Sigmoid colon (tissue), 7 donors: ENCODE data around the gene TCF12. TPM values are rescaled to one million over a fixed set of nuclear protein-coding genes. Genes with fewer than 3 reads are reported as not detected.

ENCODE experiments used
- DNase-seq: peaks from one replicate; pipeline ENCODE4 v3.0.0-alpha.2; 2019
- H3K27ac ChIP-seq, 4 donors: fragments of 200-600 bp; sonication (generic); one replicate each; pipeline ENCODE4 v1.5.1; 2016 to 2019; ENCODE audit warnings: mild to moderate bottlenecking in 1 of 4
- H3K27me3 ChIP-seq, 3 donors: fragments of 200-600 bp; sonication (generic); one replicate each; pipeline ENCODE4 v1.5.1; 2019; ENCODE audit warnings: mild to moderate bottlenecking in 1 of 3
- H3K36me3 ChIP-seq, 4 donors: fragments of 200-600 bp; sonication (generic); one replicate each; pipeline ENCODE4 v1.5.1; 2016 to 2019
- H3K4me1 ChIP-seq, 4 donors: fragments of 200-600 bp; sonication (generic); one replicate each; pipeline ENCODE4 v1.5.1; 2017 to 2019
- H3K4me3 ChIP-seq, 4 donors: fragments of 200-600 bp; sonication (generic); one replicate each; pipeline ENCODE4 v1.5.1; 2017 to 2019; ENCODE audit warnings: mild to moderate bottlenecking in 2 of 4, moderate library complexity in 1 of 4
- H3K9me3 ChIP-seq, 4 donors: fragments of 200-600 bp in 3 of 4; sonication (generic) in 3 of 4; one replicate each; pipeline versions ENCODE4 v1.5.1 to v1.6.1; 2013 to 2019
- EP300 ChIP-seq, 4 donors: sonication (generic); formaldehyde crosslinking; IDR thresholded peaks; one replicate each; pipeline ENCODE4 v1.6.1; 2017; ENCODE audit warnings: antibody characterized with exemption in 4 of 4
- POLR2A ChIP-seq, 2 donors: fragments of 450-650 bp; IDR thresholded peaks; one replicate each; pipeline ENCODE4 v1.6.1; 2016; ENCODE audit warnings: antibody characterized with exemption in 2 of 2, mild to moderate bottlenecking in 2 of 2, moderate library complexity in 2 of 2
- POLR2AphosphoS5 ChIP-seq, 4 donors: sonication (generic); formaldehyde crosslinking; IDR thresholded peaks; one replicate each; pipeline ENCODE4 v1.6.1; 2017; ENCODE audit warnings: antibody characterized with exemption in 4 of 4
- WGBS, 2 donors: extraction: QIAGEN DNeasy Blood & Tissue Kit; methylation state at CpG; one replicate each; pipeline ENCODE4 v1.1.7; 2013; 5-methylcytosine and 5-hydroxymethylcytosine counted together
- intact Hi-C: fragments of 100-400 bp; cut with DNase I; formaldehyde crosslinking; loops from one replicate; pipeline ENCODE4 v1.15.1; 2023
- polyA plus RNA-seq, 3 donors: library from polyadenylated mRNA; stranded (reverse); fragments of 200-250 nt; gene quantifications; one replicate each; pipeline ENCODE4 v1.2.3, GENCODE V29; 2013
- total RNA-seq, 4 donors: library from RNA; depleted of rRNA; stranded (reverse); fragments of >200 nt; gene quantifications; one replicate each; pipeline ENCODE4 v1.1.0, GENCODE V29; 2016
- TF ChIP-seq, protein P1 (sequence below), 4 experiments: fragments of 450-650 bp in 3 of 4; fragments of 200-600 bp in 1 of 4; IDR thresholded peaks; one replicate each; pipeline ENCODE4 v1.5.1; 2016 to 2019; ENCODE audit warnings: antibody characterized with exemption in 4 of 4, mild to moderate bottlenecking in 3 of 4, moderate library complexity in 2 of 4
- donor health status: healthy with polysubstance abuse.
- donor health status: Bipolar disorder and iron deficiency.
- donor health status: healthy.

TCF12 gene
- total and polyA plus RNA-seq, 7 donors, result 13.2 to 147 (median 77.8) TPM

DNA sequence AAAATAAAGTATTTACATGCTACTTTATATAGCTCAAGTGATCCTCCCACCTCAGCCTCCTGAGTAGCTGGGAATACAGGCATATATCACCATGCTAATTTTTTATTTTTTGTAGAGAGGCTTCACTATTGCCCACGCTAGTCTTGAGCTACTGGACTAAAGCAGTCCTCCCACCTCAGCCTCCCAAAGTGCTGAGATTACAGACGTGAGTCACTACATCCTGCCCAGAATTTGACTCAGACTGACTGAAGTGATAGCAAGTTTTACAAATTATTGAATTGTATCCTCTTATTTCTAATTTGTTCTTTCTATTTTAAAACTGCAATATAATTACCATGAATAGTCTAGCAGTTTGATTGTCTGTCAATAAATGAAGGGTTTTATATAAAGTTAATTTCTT is 247.5 kb downstream of the TCF12 start:
- peaks cover 0 to 9% (median 0%) of the 10 kb centered on the region in 4 donors for H3K36me3 ChIP-seq
- H3K4me1 ChIP-seq, result no peaks in the 10 kb centered on the region
- H3K9me3 ChIP-seq, result no peaks in the 10 kb centered on the region
- DNase-seq, result no peak
- TF ChIP-seq EP300 (IDR thresholded peaks at IDR 0.05), result no peak
- TF ChIP-seq, protein P1, sequence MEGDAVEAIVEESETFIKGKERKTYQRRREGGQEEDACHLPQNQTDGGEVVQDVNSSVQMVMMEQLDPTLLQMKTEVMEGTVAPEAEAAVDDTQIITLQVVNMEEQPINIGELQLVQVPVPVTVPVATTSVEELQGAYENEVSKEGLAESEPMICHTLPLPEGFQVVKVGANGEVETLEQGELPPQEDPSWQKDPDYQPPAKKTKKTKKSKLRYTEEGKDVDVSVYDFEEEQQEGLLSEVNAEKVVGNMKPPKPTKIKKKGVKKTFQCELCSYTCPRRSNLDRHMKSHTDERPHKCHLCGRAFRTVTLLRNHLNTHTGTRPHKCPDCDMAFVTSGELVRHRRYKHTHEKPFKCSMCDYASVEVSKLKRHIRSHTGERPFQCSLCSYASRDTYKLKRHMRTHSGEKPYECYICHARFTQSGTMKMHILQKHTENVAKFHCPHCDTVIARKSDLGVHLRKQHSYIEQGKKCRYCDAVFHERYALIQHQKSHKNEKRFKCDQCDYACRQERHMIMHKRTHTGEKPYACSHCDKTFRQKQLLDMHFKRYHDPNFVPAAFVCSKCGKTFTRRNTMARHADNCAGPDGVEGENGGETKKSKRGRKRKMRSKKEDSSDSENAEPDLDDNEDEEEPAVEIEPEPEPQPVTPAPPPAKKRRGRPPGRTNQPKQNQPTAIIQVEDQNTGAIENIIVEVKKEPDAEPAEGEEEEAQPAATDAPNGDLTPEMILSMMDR (IDR thresholded peaks at IDR 0.05), result no peak
- TF ChIP-seq POLR2A (IDR thresholded peaks at IDR 0.05), result no peak
- TF ChIP-seq POLR2AphosphoS5 (IDR thresholded peaks at IDR 0.05), result no peak
- no peak overlapping the region for H3K27ac ChIP-seq
- H3K4me3 ChIP-seq, result no peak overlapping the region
- 70 to 81% methylated on average over 2 of the region's 2 CpGs for WGBS, 2 donors
- no peaks in the 10 kb centered on the region for H3K27me3 ChIP-seq
- intact Hi-C loops, result no loop called here

DNA sequence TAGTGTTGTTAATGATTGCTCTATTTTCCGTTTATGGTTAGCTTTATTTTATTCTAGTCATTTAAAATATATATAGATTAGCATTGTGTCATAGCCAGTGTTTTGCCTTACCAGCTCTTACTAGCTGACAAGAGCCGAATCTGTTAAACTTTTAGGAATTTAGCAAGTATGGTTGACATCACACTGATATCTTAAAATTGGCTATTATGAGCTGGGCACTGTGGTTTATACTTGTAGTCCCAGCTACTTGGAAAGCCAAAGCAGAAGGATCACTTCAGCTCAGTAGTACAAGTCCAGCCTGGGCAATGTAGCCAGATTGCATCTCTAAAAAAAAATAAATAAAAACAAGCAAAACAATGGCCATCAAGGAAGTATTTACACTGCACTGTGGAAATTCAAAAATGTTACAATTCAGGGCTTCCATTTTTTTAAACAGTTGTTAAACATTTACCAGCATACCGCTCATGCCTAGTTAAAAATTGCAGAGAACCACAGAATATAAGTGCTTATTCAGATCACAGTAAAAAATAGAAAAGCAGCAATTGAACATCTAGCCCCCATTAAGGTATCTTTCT is 249.5 kb downstream of the TCF12 start:
- no peak for DNase-seq
- 51 to 78% methylated on average over 3 of the region's 3 CpGs for WGBS, 2 donors
- Histone ChIP-seq H3K27me3 (no peaks in the 10 kb centered on the region), H3K4me3 (no peak overlapping the region), H3K9me3 (no peaks in the 10 kb centered on the region), H3K27ac (no peak overlapping the region), H3K4me1 (no peaks in the 10 kb centered on the region), H3K36me3 (peaks cover 0 to 9% (median 0%) of the 10 kb centered on the region in 4 donors)
- intact Hi-C loops, result no loop called here
- TF ChIP-seq POLR2A (IDR thresholded peaks at IDR 0.05) (no peak), POLR2AphosphoS5 (IDR thresholded peaks at IDR 0.05) (no peak), EP300 (IDR thresholded peaks at IDR 0.05) (no peak)
- TF ChIP-seq, protein P1 (IDR thresholded peaks at IDR 0.05), result no peak

DNA sequence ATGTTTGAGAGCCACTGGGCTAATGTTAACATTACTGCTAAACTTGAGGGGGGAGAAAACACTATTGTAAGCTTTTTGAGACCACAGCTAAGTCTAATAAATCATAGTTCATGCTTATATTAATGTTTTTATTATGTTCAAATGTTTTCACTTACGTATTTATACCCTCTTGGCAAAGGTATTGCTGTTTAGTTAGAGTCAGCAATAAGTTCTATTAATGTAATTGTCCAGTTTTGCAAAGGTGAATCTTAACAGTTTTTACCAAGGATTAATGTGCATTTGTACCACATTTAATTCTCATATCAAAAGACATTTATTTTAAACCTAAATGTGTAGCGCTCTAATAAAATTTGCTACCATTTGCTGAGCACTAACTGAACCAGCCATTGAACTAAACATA is 251.2 kb downstream of the TCF12 start:
- DNase-seq, result no peak
- 94 to 96% methylated on average over 2 of the region's 2 CpGs for whole genome bisulfite sequencing, 2 donors
- intact Hi-C loops, result no loop called here
- Histone ChIP-seq H3K36me3 (peaks cover 0 to 9% (median 0%) of the 10 kb centered on the region in 4 donors), H3K9me3 (no peaks in the 10 kb centered on the region), H3K4me3 (no peak overlapping the region), H3K27ac (no peak overlapping the region), H3K27me3 (no peaks in the 10 kb centered on the region), H3K4me1 (no peaks in the 10 kb centered on the region)
- TF ChIP-seq POLR2AphosphoS5 (IDR thresholded peaks at IDR 0.05), result no peak

DNA sequence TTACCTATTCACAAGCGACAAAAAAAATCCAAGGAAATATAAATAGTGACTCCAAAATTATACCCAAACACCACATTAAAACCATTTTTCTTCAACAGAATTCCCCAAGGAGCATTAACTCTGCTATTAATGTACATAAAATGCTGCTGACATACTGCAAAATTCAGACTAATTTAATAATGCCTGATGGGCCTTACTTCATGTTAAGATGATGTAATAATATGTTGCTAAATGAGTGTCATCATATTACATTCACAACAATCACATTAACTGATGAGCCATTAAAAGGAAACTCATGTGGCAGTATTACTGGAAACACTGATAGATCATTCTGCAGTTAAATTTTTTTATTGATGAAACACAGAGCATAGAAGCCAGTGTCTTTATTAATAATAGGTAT is 253.0 kb downstream of the TCF12 start:
- H3K4me3 ChIP-seq, result no peak overlapping the region
- 97% methylated on average over 1 of the region's 1 CpG for WGBS, 2 donors

DNA sequence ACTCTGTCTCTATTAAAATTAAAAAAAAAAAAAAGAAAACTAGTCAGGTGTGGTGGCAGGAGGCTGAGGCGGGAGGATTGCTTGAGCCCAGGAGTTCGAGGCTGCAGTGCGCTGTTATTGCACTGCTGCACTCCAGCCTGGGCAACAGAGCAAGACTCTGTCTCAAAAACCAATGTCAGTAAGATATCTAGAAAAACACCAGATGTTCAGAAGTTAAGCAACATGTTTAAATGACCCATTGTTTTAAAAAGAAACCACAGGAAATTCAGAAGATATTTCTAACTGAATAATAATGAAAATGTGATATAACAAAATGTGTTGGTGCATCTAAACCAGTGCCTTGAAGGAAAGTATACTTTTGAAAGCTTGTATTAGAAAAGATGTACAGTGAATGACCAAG is 254.5 kb downstream of the TCF12 start:
- no peak for TF ChIP-seq POLR2A (IDR thresholded peaks at IDR 0.05)
- TF ChIP-seq EP300 (IDR thresholded peaks at IDR 0.05), result no peak
- TF ChIP-seq POLR2AphosphoS5 (IDR thresholded peaks at IDR 0.05), result no peak
- TF ChIP-seq, protein P1 (IDR thresholded peaks at IDR 0.05), result no peak
- WGBS, 2 donors, result 92 to 94% methylated on average over 3 of the region's 3 CpGs

More for the DNA sequence above, 253.0 kb downstream of the TCF12 start:
- Histone ChIP-seq H3K9me3 (no peaks in the 10 kb centered on the region), H3K27ac (no peak overlapping the region), H3K27me3 (no peaks in the 10 kb centered on the region), H3K36me3 (peaks cover 0 to 7% (median 0%) of the 10 kb centered on the region in 4 donors), H3K4me1 (no peaks in the 10 kb centered on the region)
- intact Hi-C loops, result no loop called here
- TF ChIP-seq, protein P1 (IDR thresholded peaks at IDR 0.05), result no peak
- TF ChIP-seq POLR2A (IDR thresholded peaks at IDR 0.05) (no peak), EP300 (IDR thresholded peaks at IDR 0.05) (no peak), POLR2AphosphoS5 (IDR thresholded peaks at IDR 0.05) (no peak)
- DNase-seq, result no peak

More for the DNA sequence above, 254.5 kb downstream of the TCF12 start:
- DNase-seq, result no peak
- Histone ChIP-seq H3K9me3 (no peaks in the 10 kb centered on the region), H3K4me3 (no peak overlapping the region), H3K27me3 (no peaks in the 10 kb centered on the region), H3K4me1 (no peaks in the 10 kb centered on the region), H3K27ac (no peak overlapping the region), H3K36me3 (no peaks in the 10 kb centered on the region)
- intact Hi-C loops, result no loop called here
